Heart right ventricle (tissue), 16 donors: ENCODE data around the gene SMYD3. TPM values are rescaled to one million over a fixed set of nuclear protein-coding genes. Genes with fewer than 3 reads are reported as not detected.

ENCODE experiments used
- ATAC-seq, 8 donors: fragments of 200-7000 bp; cut with Tn5 transposase; one replicate each; pipeline ENCODE4 v1.9.1; 2020; ENCODE audit warnings: mild to moderate bottlenecking in 8 of 8, moderate library complexity in 8 of 8, moderate number of reproducible peaks in 1 of 8
- DNase-seq, 2 donors: peaks; one replicate each; pipeline ENCODE4 v3.0.0-alpha.2; 2020
- H3K27ac ChIP-seq, 10 donors: fragments of 200-600 bp; sonication (generic) in 2 of 10; one replicate each; pipeline versions ENCODE4 v1.5.0 to v1.8.0; 2020 to 2022; ENCODE audit warnings: mild to moderate bottlenecking in 3 of 10
- H3K27me3 ChIP-seq, 7 donors: fragments of 200-600 bp; one replicate each; pipeline ENCODE4 v1.8.0; 2021 to 2022; ENCODE audit warnings: mild to moderate bottlenecking in 2 of 7
- H3K36me3 ChIP-seq, 9 donors: fragments of 200-600 bp; sonication (generic) in 1 of 9; one replicate each; pipeline versions ENCODE4 v1.5.0 to v1.8.0; 2020 to 2022; ENCODE audit warnings: mild to moderate bottlenecking in 2 of 9
- H3K4me1 ChIP-seq, 9 donors: fragments of 200-600 bp; sonication (generic) in 1 of 9; one replicate each; pipeline versions ENCODE4 v1.5.0 to v1.8.0; 2020 to 2022; ENCODE audit warnings: mild to moderate bottlenecking in 4 of 9
- H3K4me3 ChIP-seq, 10 donors: fragments of 200-600 bp; sonication (generic) in 2 of 10; one replicate each; pipeline versions ENCODE4 v1.5.0 to v1.8.0; 2020 to 2022; ENCODE audit warnings: mild to moderate bottlenecking in 7 of 10, moderate library complexity in 2 of 10
- H3K9me3 ChIP-seq, 11 donors: fragments of 200-600 bp in 10 of 11; sonication (generic) in 2 of 11; one replicate each; pipeline versions ENCODE4 v1.5.0 to v1.8.0; 2013 to 2022; ENCODE audit warnings: mild to moderate bottlenecking in 2 of 11, control low read depth in 1 of 11, moderate library complexity in 1 of 11
- CTCF ChIP-seq, 9 donors: fragments of 200-600 bp; sonication (generic) in 2 of 9; IDR thresholded peaks; one replicate each; pipeline versions ENCODE4 v1.5.0 to v1.8.0; 2021 to 2022; ENCODE audit warnings: antibody characterized with exemption in 9 of 9, mild to moderate bottlenecking in 5 of 9, moderate library complexity in 1 of 9
- WGBS, 2 donors: extraction: QIAGEN DNeasy Blood & Tissue Kit; methylation state at CpG; one replicate each; pipeline ENCODE4 v1.1.7; 2013; ENCODE audit warnings: inconsistent platforms in 1 of 2; 5-methylcytosine and 5-hydroxymethylcytosine counted together
- intact Hi-C, 10 donors: fragments of 100-400 bp; cut with DNase I; formaldehyde crosslinking; loops; one replicate each; pipeline versions ENCODE4 v1.11.1 to v1.14.2; 2022
- polyA plus RNA-seq, 2 donors: library from polyadenylated mRNA; stranded (reverse); fragments of 200-250 nt; gene quantifications; one replicate each; pipeline ENCODE4 v1.2.3, GENCODE V29; 2013
- total RNA-seq, 10 donors: library from RNA; stranded (reverse); fragmentation: NEBNext Ultra II Directional in 3 of 10; extraction: Animal tissue kit (Norgen Biotek cat#: 25700) in 3 of 10; gene quantifications; one replicate each; pipeline versions ENCODE4 v1.2.1 to v1.2.4, GENCODE V29; 2021 to 2023
- donor health status: Arrhythmogenic right ventricular cardiomyopathy.
- donor health status: ischemic (EF 13 %, LVEDD 7.1; RV severe dilation, severe dysfunction).
- donor health status: healthy with polysubstance abuse.
- donor health status: DM: no; HTN: yes; CAD: no.
- donor health status: DM: no; HTN: no; CAD: no.
- donor health status: ischemic (EF 25% LVEDD 6.9; RV normal size, moderate dysfunction).
- donor health status: ischemic (EF 25% LVEDD 5.7; RV mildly dilated, moderate dysfunction).
- donor health status: healthy.
- donor health status: DM: yes; HTN: yes; CAD: no.
- donor health status: Ischemic cardiomyopathy.
- donor health status: ischemic (EF 35%, LVEDD 5.7; RV mildly dilated, moderate dysfunction).
- donor health status: nonischemic (EF 11% LVEDD 7.7; RV severe dilation, severe dysfunction).
- donor health status: DM: yes; HTN: yes; CAD: no.
- donor health status: PGD.
- donor health status: ischemic (EF 29% LVEDD 5.4; RV normal size, mild dysfunction).
- donor health status: nonischemic (EF 23%, LVEDD 6.1; RV moderate dilation, normal function).

SMYD3 gene
- total and polyA plus RNA-seq, 12 donors, result 5.9 to 13.9 (median 8.1) TPM

- intact Hi-C loops, result no loop called here
- Histone ChIP-seq H3K27me3 (no peaks in the 10 kb centered on the region), H3K4me1 (peaks cover 0 to 7% (median 0%) of the 10 kb centered on the region in 9 donors), H3K9me3 (no peaks in the 10 kb centered on the region), H3K36me3 (no peaks in the 10 kb centered on the region), H3K4me3 (no peak overlapping the region), H3K27ac (no peak overlapping the region)
- 57 to 62% methylated on average over 7 of the region's 7 CpGs for WGBS, 2 donors
- no peak for TF ChIP-seq CTCF (IDR thresholded peaks at IDR 0.05)
- no peak for DNase-seq
- no peak for ATAC-seq
These were observed 698.9 kb downstream of the SMYD3 start for GRCh38 chr1:245807954-245808719.

GRCh38 chr1:245807306-245807705, 699.8 kb downstream of the SMYD3 start:
- no peak for TF ChIP-seq CTCF (IDR thresholded peaks at IDR 0.05)
- Histone ChIP-seq H3K27ac (no peak overlapping the region), H3K9me3 (no peaks in the 10 kb centered on the region), H3K36me3 (no peaks in the 10 kb centered on the region), H3K27me3 (no peaks in the 10 kb centered on the region), H3K4me1 (peaks cover 0 to 7% (median 0%) of the 10 kb centered on the region in 9 donors), H3K4me3 (no peak overlapping the region)
- intact Hi-C loops, result no loop called here
- ATAC-seq (no peak), DNase-seq (no peak)
- WGBS, 2 donors, result 75 to 76% methylated on average over 10 of the region's 10 CpGs

GRCh38 chr1:245805532-245805931, 701.5 kb downstream of the SMYD3 start:
- ATAC-seq, result no peak
- Histone ChIP-seq H3K36me3 (no peaks in the 10 kb centered on the region), H3K27ac (no peak overlapping the region), H3K27me3 (no peaks in the 10 kb centered on the region), H3K4me3 (no peak overlapping the region), H3K9me3 (no peaks in the 10 kb centered on the region), H3K4me1 (peaks cover 0 to 7% (median 0%) of the 10 kb centered on the region in 9 donors)
- TF ChIP-seq CTCF (IDR thresholded peaks at IDR 0.05), result no peak
- no peak for DNase-seq
- 0 to 2% methylated on average over 1 of the region's 1 CpG for WGBS, 2 donors
- intact Hi-C loops, result no loop called here

- no peak for DNase-seq
- Histone ChIP-seq H3K27ac (no peak overlapping the region), H3K4me1 (peaks cover 0 to 7% (median 0%) of the 10 kb centered on the region in 9 donors), H3K27me3 (no peaks in the 10 kb centered on the region), H3K4me3 (no peak overlapping the region), H3K9me3 (no peaks in the 10 kb centered on the region), H3K36me3 (no peaks in the 10 kb centered on the region)
- whole genome bisulfite sequencing, 2 donors, result 94 to 95% methylated on average over 4 of the region's 4 CpGs
- no peak for TF ChIP-seq CTCF (IDR thresholded peaks at IDR 0.05)
- intact Hi-C loops, result no loop called here
- ATAC-seq, result no peak
These were observed 702.4 kb downstream of the SMYD3 start for GRCh38 chr1:245804696-245805095.
